GM19324 (cell line): ENCODE measurements around the gene RPS16.

Experiments used
- ATAC-seq: cut with Tn5 transposase; IDR thresholded peaks from one replicate; pipeline ENCODE4 v1.9.1; 2021; ENCODE audit warnings: mild to moderate bottlenecking, moderate library complexity; ENCODE audit not compliant: unreplicated experiment, low FRiP score

RPS16 gene

GRCh38 chr19:39423258-39424086 lies 12.3 kb downstream of the RPS16 start:
- no peak for ATAC-seq

- no peak for ATAC-seq
These were observed 13.7 kb downstream of the RPS16 start for GRCh38 chr19:39422020-39422419.

GRCh38 chr19:39420769-39421168 lies 15.0 kb downstream of the RPS16 start:
- ATAC-seq: no peak

GRCh38 chr19:39419003-39419402 lies 16.7 kb downstream of the RPS16 start:
- ATAC-seq: no peak

- ATAC-seq: no peak
These were observed 18.1 kb downstream of the RPS16 start for GRCh38 chr19:39417463-39418181.

GRCh38 chr19:39416152-39417120 lies 19.3 kb downstream of the RPS16 start:
- ATAC-seq: no peak

GRCh38 chr19:39415111-39416046 lies 20.4 kb downstream of the RPS16 start:
- no peak for ATAC-seq

- no peak for ATAC-seq
These were observed 21.7 kb downstream of the RPS16 start for GRCh38 chr19:39413911-39414608.

GRCh38 chr19:39413272-39413910 lies 22.4 kb downstream of the RPS16 start:
- ATAC-seq: no peak

GRCh38 chr19:39412867-39413271 lies 22.9 kb downstream of the RPS16 start:
- ATAC-seq: no peak

GRCh38 chr19:39412100-39412866 lies 23.5 kb downstream of the RPS16 start, which contains the start of gene PLEKHG2:
Gene PLEKHG2 (plus strand): TSS chr19:39412669. CDS start chr19:39414087, 1,418 bp downstream.
- peak; percentile 65 for ATAC-seq

- peak; percentile 14 for ATAC-seq
These were observed 24.0 kb downstream of the RPS16 start for GRCh38 chr19:39411832-39412099.

GRCh38 chr19:39411081-39411831 lies 24.5 kb downstream of the RPS16 start:
- no peak for ATAC-seq

- ATAC-seq: no peak
These were observed 25.0 kb downstream of the RPS16 start for GRCh38 chr19:39410831-39411080.

GRCh38 chr19:39410017-39410830 lies 25.5 kb downstream of the RPS16 start:
- peak; percentile 20 for ATAC-seq

GRCh38 chr19:39409208-39410016 lies 26.3 kb downstream of the RPS16 start:
- peak; percentile 3 for ATAC-seq
